Loucy (cell line): Measurements from ENCODE around the gene NTNG1.

Experiments
- EZH2phosphoT487 ChIP-seq: fragments of 200-600 bp; IDR thresholded peaks from 2 replicates; pipeline ENCODE4 v1.6.1; 2018; ENCODE audit warnings: antibody characterized with exemption, mild to moderate bottlenecking, moderate library complexity, borderline replicate concordance
- TF ChIP-seq, protein P1 (sequence below): fragments of 200-600 bp; sonication (generic); conservative IDR thresholded peaks from 2 replicates; pipeline ENCODE4 v1.5.1; 2014; ENCODE audit warnings: mild to moderate bottlenecking, antibody characterized with exemption, low read length

DNA sequence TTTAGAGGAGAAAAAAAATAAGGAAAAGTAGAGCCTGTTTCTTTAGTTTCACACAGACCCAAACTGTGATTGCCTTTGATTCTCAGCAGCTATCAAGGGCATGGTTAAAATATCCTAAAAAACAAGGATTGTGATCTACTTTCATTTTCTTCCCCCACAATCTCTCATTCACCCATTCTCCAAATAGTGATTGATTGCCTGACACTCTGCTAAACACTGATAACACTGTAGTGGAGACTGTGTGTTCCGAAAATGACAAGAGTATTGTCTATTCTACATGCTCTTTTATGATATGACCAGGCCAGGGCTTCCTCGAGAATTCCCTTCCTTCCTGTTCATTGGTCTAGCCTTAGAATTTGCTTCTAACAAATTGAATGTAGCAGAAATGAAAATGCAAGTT, 44.1 kb upstream of the NTNG1 start:
- TF ChIP-seq, protein P1, sequence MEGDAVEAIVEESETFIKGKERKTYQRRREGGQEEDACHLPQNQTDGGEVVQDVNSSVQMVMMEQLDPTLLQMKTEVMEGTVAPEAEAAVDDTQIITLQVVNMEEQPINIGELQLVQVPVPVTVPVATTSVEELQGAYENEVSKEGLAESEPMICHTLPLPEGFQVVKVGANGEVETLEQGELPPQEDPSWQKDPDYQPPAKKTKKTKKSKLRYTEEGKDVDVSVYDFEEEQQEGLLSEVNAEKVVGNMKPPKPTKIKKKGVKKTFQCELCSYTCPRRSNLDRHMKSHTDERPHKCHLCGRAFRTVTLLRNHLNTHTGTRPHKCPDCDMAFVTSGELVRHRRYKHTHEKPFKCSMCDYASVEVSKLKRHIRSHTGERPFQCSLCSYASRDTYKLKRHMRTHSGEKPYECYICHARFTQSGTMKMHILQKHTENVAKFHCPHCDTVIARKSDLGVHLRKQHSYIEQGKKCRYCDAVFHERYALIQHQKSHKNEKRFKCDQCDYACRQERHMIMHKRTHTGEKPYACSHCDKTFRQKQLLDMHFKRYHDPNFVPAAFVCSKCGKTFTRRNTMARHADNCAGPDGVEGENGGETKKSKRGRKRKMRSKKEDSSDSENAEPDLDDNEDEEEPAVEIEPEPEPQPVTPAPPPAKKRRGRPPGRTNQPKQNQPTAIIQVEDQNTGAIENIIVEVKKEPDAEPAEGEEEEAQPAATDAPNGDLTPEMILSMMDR = no peak
- no peak for TF ChIP-seq EZH2phosphoT487
